Measurements from ENCODE around the gene ATL2.
"Not testable (repeated sequence)": the region's sequence is repeated elsewhere in the genome, so short reads cannot be mapped to it uniquely, and the experiment has no call there.

ATL2 gene

DNA sequence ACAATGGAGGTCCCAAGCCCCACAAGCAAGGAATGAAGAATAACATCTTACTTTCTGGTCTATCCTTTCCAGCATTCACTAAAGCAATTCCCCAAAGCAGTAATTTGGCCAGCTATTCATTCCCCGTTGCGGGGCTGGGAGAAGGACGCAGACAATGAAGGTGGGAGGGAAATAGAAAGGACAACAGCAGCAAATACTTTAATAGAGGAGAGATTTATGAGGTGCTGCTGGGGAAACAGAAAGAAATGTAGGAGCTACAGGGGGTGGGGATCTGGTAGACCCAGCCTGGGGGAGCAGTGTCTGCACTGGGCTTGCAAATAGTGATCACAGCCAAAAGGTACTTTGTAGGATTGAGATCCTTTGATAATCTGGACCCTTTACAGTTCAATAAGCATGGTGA, 13.9 kb upstream of the ATL2 start:
- no peak for DNase-seq (ENCODE audit: low read depth)

DNA sequence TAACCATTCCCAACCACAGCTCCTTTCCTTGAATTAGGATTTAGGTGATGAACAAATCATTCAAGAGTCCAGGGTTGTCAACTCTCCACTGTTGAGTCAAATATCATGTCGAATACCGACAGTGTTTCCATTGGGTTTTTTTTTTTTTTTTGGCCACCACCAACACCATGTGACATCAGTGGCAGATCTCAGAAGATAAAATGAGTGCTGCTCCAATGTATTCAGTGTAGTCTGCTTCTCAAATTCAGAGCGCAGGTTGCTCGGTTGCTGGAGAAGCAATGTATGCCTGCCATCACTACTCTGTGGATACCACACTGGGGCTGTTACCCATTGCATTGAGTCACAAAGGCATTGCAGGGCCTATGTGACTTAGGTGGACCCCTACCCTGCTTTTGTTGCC, 10.8 kb upstream of the ATL2 start:
- DNase-seq (ENCODE audit: low read depth) = no peak

DNA sequence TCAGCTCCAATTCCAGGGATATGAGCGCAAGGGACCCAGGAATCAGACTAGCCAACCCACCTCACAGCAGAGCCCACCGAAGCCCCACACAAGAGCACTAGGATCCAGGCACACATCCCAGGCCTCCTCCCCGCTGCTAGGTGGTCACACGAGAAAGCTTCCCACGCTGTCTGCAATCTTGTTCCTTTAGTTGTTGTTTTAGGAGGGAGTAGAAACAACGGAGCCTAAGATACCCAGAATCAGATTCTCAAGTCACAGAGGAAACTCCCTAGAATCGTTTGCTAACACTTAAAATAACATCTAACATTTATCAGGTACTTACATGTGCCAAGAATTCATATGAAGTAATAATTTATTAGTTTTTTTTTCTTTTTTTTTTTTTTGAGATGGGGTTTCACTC, 9.7 kb upstream of the ATL2 start:
- DNase-seq (ENCODE audit: low read depth) = no peak

DNA sequence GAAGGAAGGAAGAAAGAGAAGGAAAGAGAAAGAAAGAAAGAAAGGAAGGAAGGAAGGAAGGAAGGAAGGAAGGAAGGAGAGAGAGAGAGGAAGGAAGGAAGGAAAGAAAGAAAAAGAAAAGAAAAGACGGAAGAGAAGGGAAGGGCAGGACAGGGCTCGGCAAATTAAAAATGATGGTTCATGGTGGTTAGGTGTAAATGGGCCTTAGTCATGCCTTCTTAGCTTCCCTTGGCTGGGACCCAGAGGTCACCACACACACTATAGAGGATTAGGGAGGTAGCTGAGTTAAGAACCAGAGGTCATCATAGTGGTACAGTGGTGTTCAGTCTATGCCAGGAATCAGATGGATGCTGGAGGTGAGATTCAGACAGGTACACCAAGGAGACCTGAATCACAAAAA, 9.3 kb upstream of the ATL2 start:
- no peak for DNase-seq (ENCODE audit: low read depth)

DNA sequence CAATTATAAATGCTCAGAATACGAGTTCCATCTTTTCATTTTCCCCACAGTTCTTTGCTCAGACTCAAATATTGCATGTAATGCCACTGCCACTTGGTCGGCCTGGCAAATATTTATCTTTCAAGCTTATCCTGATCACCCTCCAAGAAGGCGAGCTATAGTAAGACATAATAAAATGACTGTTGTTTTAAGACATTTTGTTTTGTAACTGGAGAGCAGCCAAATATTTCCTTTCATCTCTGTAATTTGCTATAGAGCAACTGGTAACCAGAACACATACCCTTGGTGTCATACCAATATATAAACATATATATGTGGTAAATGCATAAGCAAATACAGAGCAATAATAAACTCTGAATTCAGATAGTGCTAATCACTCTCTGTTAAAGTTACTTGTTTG, 7.3 kb upstream of the ATL2 start:
- DNase-seq (ENCODE audit: low read depth) = no peak

DNA sequence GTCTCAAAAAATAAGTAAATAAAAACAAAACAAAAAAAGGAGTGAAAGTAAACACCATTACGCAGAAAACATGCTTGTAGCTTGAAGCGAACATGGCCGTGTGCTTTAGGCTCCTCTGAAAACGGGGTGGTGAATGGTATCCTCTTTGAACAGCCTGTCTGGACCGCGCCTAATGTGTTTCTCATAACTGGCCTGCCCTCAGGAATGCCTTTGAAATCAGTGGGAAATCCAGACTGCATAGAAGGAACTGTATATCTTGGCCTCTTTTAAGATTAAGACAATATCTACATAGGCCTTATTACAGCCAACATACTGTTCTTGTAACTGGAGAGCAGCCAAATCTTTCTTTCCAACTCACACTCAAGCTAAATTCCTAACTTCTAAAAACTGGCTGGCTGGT, 6.7 kb upstream of the ATL2 start:
- DNase-seq (ENCODE audit: low read depth) = not testable (repeated sequence)

DNA sequence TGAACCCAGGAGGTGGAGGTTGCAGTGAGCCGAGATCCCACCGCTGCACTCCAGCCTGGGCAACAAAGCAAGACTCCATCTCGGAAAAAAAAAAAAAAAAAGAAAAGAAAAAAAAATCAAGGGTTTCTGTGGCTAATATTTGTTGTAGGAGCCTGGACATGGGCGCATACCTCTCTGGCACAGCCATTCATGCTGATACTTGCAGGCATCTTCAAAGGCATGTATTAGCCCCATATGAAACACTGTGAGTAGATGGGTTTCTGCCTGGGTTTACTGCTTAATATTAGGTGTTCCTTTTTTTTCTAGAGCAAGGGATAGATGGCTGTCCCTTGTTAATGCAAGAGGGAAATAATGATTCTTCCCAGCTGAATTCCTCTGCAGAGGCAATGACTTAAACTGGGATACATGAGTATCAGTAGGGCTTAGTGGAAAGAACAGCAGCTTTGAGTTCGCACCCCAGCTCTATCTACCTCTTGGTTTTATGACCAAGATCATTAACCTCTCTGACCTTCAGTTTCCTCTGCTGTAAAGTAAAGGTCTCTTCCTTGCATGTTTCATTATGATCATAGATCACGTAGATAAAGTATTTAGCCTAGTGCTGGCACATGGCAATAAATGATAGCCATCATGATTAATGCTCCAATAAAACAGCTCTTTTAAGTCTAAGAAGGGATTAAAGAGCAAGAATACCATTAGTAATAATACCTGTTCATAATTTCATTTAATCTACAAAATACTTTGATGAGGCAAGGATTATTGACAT, 4.5 kb upstream of the ATL2 start:
- DNase-seq (ENCODE audit: low read depth) = no peak

DNA sequence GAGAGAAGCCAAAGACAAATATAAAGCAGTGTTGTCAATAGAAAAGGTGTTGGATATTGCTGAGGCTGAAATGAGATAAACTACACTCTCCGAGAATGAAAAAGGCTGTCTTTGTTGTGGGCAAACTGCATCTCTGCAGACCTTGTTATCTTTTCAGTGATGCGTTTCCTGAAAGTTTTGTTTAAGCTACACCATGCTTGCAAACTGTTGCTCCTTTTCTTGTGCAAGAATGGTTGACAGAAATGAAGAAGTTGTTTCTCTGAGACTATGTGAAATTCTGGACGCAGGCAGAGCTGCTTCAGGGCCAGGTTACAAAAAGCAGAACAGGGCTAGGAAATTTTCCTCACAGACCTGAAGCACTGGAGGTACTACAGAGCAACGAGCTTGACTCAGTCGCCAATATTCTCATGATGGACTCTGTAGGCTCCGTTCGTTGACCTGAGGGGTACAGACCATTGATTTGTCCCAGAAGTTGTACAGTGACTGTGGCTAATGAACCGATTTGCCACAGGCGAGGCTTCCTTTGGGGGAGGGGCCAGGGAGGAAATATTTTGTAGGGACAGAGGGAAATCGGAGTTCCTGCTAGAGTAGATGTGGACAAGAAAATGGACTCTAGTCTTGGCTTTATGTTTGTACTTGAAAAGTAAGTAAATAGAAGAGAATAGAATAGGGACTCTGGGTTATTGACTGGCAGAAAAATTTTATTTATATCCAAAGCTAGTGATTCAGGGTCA, 3.5 kb upstream of the ATL2 start:
- no peak for DNase-seq (ENCODE audit: low read depth)

DNA sequence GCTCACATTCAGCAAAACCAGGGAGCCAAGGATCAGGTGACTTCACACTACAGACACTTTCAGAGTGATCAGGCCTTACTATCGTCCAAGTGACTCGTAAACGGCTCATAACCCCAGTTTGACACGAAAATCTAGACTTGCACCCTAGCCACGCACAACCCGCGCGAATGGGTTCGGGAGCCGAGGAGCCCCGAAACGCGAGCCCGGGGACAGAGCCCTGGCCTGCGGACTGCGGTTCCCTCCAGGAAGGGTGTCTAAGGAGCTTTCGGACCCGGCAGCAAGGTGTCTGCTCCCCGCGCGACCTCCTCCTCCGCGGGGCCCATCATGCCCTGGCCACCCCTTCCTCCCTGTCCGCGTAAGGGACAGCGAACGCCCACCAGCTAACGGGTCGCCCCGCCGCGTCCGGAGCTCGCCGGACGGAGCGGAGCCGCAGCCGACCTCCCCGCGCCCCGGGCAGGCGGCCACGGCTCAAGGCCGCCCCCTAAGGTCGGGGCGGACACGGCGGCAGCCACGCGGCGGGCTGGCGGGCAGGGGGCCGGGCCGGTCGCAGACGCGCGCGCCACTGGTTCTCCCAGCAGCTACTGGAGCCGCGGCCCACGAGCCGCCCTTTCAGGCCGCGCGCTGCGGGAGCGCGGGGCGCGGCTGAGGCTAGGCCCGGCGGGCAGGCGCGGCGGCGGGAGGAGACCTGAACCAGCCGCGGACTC, 575 bp downstream of the ATL2 start:
- peak; percentile 31 for DNase-seq (ENCODE audit: low read depth)

DNA sequence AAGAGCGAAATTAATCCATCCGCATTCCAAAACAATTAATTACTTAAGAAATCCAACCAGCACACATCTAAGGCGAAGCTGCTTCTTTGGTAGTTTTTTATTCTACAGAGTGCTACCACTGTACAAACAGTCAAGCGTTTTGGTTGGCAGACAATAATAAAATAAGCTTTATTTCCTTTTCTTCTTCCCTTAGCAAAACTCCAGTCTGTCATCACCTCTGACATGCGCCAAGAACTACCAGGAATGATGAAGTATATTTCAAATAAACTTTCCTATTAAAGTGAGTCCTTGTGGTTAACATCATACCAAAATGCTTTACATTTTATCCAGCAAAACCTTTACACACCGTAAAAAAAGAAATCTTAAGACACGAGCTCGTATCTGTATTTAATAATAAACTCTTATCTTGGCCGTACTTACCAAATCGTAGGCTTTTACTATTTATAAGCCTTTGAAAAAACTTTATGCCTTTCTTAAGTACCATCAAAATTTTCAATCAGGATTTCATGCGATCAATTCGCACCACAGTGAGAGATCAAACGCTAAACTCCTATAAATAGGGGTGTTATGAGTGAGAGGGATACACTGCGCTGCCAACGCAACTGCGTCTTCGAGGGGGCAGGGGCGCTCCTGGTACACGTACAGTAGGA, 1.3 kb downstream of the ATL2 start:
- no peak for DNase-seq (ENCODE audit: low read depth)

DNA sequence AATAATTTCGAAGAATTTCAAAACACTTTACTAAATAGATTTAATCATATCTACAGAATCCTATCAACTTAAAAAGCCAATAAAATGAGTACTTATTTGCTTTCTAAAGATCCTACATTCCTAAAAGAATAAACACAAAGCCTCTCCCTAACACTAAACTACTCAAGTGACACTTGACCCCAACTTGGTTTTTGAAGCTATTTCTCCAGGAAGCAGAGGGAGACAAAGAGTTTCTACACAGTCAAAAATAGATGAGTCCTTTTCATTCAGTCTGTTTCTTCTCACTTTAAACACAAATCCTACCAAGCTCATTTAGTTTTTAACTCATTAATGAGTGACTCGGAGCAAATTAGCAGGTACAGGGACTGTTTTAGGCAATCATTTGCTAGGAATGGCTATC, 2.1 kb downstream of the ATL2 start:
- DNase-seq (ENCODE audit: low read depth) = no peak

DNA sequence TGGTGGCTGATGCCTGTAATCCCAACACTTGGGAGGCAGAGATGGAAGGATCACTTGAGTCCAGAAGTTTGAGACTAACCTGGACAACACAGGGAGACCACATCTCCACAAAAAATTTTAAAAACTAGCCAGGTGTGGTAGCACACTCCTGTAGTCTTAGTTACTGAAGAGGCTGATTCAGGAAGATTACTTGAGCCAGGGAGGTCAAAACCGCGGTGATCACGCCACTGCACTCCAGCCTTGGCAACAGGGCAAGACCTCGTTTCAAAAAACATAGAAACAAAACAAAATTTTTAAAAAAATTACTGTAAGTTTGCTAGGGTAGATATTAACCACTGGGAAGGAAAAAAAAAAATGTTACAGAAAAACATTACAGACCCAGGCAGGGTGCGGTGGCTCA, 5.8 kb downstream of the ATL2 start:
- no peak for DNase-seq (ENCODE audit: low read depth)

DNA sequence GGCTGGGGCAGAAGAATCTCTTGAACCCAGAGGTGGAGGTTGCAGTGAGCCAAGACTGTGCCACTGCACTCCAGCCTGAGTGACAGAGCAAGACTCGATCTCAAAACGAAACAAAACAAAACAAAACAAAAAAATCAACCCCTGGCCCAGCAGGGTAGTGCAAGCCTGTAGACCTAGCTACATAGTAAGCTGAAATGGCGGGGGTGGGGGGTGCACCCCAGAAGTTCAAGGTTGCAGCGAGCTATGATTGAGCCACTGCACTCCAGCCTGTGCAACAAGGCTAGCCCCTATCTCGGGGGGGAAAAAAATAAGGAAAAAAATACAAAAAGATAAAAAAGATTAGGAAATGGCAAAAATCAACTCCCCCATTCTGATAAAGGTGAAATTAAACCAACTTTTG, 6.4 kb downstream of the ATL2 start:
- no peak for DNase-seq (ENCODE audit: low read depth)

DNA sequence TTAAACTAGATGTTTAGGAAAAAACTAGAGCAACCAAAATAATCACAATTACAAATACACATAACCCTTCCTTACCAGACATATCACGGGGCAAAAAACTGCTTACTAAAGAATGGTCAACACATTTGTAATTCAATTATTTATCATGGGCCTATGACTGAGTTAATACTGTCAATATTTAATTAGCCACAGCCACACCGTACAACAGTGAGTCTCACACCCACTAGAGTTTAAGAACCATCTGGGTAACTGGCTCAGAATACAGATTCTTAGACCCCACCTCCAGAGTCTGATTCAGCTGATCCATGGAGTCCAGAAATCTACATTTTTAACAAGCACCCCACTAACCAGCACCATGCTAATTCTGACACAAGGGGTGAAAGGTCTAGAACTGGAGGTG, 14.8 kb downstream of the ATL2 start:
- no peak for DNase-seq (ENCODE audit: low read depth)

DNA sequence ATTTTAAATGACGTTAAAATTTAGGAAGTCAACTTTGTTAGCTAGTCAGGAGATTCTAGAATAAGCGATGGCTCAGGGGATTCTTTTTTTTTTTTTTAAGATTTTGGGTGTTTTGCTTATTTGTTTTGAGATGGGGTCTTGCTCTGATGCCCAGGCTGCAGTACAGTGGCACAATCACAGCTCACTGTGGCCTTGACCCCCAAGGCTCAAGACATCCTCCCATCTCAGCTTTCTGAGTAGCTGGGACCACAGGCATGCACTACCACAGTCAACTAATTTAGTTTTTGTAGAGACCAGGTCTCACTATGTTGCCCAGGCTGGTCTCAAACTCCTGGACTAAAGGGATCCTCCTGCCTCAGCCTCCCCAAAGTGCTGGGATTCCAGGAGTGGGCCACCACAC, 16.9 kb downstream of the ATL2 start:
- no peak for DNase-seq (ENCODE audit: low read depth)

DNA sequence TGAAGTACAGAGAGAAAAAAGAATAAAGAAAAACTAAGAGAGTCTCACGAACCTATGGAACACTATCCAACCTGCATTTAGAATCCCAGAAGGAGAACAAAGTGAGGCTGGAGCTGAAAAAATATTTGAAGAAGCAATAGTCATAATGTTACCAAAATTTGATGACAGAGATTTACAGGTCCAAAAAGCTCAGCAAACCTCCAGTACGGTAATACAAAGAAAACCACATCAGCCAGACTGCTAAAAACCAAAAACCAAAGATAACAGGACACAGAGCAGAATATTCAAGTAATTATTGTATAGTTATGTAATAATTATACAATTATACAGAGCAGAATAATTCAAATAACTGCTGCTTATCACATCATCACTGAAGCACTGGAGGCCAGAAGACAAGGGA, 23.7 kb downstream of the ATL2 start:
- no peak for DNase-seq (ENCODE audit: low read depth)

DNA sequence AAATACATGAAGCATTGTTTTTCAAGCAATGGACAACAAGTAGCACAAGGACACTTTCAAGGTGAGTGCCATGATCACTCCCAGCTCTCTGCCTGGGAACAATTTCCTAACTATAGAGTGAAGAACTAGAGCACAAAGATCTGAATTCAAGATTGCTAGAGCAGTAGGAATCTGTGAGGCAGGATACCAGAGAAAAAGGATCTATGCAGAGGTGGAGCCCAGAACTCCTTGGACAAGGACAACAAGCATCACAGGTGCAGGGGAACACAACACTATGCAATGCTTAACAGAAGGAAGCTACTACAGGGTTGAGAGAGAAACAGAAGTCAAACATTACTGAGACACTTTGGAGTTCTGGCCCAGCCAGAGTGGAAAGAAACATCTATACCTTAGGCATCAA, 24.7 kb downstream of the ATL2 start:
- DNase-seq (ENCODE audit: low read depth) = no peak

DNA sequence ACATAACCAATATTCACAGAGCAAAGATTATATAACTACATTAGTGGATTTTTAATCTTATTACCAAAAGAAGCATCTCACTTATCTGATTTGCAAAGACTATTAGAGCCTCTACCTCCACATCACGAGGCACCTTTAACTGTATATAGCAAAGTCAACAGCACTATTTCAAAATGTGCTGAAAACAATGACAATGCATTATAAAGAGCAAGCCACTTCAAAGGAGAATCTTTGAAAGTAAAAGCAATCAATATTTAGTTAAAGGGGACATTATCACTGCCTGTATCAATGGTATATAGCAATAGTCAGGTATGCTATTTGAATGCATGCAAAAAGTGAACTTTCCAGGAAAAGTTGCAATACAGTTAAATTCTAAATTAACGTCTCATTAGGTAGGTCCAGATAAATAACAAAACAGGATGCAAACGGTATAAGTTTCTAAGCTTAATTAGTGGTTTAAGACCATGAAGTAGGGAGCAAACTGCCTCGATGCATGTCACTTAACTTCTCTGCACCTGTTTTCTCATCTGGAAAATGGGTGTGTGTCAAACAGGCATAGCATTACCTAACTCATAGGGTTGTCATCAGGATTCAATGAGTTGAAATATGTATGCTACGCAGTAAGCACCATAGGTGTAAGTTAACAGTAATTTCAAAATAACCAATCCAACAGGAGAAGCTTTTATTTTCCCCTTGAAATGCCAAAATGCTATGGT, 31.6 kb downstream of the ATL2 start:
- DNase-seq (ENCODE audit: low read depth) = no peak

DNA sequence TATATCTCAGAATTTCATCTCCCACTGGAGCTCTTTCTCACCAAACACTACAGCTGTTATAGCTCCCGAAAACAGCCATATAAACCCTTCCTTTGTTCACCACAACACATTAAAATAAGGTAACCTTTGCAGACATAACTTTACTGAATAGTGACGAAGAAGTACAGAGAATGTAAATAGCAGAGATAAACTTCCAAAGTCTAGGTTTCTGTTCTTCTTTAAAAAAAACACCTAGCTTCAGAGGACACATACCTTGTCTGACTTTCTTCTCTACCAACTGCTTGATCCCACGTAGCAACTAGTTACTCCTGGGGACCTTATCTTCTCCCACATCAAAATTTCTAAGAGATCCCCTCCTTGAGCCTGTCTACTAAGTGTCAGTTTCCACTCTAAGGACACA, 32.3 kb downstream of the ATL2 start:
- DNase-seq (ENCODE audit: low read depth) = no peak

DNA sequence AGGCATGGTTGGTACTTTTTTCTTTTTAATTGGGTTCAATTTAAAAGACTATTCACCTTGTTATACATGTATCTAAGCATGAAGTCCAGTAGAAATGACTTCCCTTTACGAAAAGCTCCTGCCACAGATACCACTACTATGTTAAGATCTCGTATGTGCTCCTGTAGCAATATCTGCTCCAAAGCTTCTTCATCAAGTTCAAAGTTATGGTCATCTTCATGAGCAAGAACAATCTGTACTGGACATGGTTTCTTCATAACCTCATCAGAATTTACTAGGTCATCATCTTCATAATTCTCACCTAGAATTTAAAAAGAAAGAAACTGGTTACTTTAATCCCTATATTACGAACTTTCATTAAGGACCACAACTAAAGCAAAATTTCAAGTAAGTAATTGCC, 33.9 kb downstream of the ATL2 start:
- no peak for DNase-seq (ENCODE audit: low read depth)

DNA sequence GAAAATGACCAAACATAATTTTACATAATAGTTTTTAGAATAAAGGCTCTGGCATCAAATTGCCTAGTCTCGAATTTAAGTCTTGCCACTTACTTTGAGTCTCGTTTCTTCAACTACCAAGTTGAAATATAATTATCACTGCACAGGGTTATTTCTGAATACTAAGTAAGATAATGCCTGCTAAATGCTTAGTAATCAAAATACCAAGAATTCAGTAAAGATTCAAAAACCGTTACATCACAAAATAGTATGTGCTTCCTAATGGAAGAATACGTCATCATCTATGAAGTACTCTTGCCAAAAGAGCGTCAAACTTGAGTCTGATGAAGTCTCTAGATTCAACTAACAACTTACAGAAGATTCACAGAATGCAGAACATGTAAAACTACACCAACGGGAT, 40.5 kb downstream of the ATL2 start:
- no peak for DNase-seq (ENCODE audit: low read depth)

DNA sequence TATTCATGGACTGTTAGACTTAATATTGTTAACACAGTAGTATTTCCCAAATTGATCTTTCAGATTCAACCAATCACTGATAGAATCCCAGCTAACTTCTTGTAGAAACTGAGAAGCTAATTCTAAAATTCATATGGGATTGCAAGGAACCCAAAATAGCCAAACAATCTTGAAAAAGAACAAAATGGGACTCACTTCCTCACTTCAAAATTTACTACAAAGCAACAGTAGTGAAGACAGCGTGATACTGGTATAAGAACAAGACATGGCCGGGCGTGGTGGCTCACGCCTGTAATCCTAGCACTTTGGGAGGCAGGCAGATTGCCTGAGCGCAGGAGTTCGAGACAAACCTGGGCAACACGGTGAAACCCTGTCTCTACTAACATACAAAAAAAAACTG, 46.3 kb downstream of the ATL2 start:
- DNase-seq (ENCODE audit: low read depth) = no peak
